WTC11 (cell line): Measurements from ENCODE around the gene ZMIZ2.

ENCODE experiments used
- AFF4 ChIP-seq: sonication (generic); formaldehyde crosslinking; IDR thresholded peaks from 2 replicates; pipeline ENCODE4 v1.8.1; 2023; ENCODE audit warnings: mild to moderate bottlenecking, missing genetic modification reagents, borderline replicate concordance
- CTCF ChIP-seq: fragments of 200-600 bp; IDR thresholded peaks from 2 replicates; pipeline ENCODE4 v1.8.0; 2022; ENCODE audit warnings: antibody characterized with exemption
- ELF4 ChIP-seq: sonication (generic); formaldehyde crosslinking; IDR thresholded peaks from 2 replicates; pipeline ENCODE4 v1.8.1; 2022; ENCODE audit warnings: low read depth, mild to moderate bottlenecking, moderate library complexity, missing genetic modification reagents
- FOXP1 ChIP-seq: sonication (generic); formaldehyde crosslinking; IDR thresholded peaks from 2 replicates; pipeline ENCODE4 v1.8.0; 2022; ENCODE audit warnings: missing genetic modification reagents, mild to moderate bottlenecking, moderate library complexity, borderline replicate concordance
- TF ChIP-seq, protein P1 (sequence below): sonication (generic); formaldehyde crosslinking; IDR thresholded peaks from 2 replicates; pipeline ENCODE4 v1.8.0; 2023; ENCODE audit warnings: missing genetic modification reagents

DNA sequence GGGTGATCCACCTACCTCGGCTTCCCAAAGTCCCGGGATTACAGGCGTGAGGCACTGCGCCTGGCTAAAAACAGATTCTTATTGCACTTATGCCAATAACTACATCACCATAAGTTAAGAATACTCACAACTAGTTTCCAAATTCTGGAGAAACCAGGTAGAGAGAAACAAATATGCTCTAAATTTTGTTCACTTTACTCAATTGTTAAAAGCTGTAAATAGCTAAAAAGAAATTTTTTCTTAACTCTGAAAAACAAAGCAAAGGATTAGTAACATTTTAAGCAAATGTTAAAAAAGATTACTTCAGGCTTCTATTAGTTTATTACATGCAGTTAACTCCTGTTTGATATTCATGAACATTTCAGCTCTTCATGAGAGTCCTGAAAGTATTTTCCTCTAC, 28.3 kb upstream of the ZMIZ2 start:
- no peak for TF ChIP-seq CTCF
- TF ChIP-seq, protein P1, sequence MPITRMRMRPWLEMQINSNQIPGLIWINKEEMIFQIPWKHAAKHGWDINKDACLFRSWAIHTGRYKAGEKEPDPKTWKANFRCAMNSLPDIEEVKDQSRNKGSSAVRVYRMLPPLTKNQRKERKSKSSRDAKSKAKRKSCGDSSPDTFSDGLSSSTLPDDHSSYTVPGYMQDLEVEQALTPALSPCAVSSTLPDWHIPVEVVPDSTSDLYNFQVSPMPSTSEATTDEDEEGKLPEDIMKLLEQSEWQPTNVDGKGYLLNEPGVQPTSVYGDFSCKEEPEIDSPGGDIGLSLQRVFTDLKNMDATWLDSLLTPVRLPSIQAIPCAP (CRISPR knock-in tag): no peak
- TF ChIP-seq ELF4 (CRISPR knock-in tag): no peak
- TF ChIP-seq FOXP1 (CRISPR knock-in tag): no peak
- TF ChIP-seq AFF4 (CRISPR knock-in tag): no peak
